Natural killer cell treated with Interleukin-12 subunit alpha and Interleukin-12 subunit beta and Interleukin-15 and Interleukin-18, amount 100 ng/mL, for 72 hours (primary cell): ENCODE measurements around the gene CCDC134. TPM values are rescaled to one million over a fixed set of nuclear protein-coding genes. Genes with fewer than 3 reads are reported as not detected.

Experiments used
- ATAC-seq, 2 donors: fragments of 150-1000 bp; cut with Tn5 transposase in 1 of 2; sonication (Bioruptor Pico), chemical (Tn5 transposase) in 1 of 2; 2 replicates each; pipeline ENCODE4 v1.10.0; 2021
- DNase-seq: peaks from one replicate; pipeline ENCODE4 v3.0.0; 2022; ENCODE audit warnings: low spot score
- H3K27ac Mint-ChIP-seq, 2 donors: 1 replicate in 1 of 2; 2 replicates in 1 of 2; pipeline ENCODE4 v1.8.0; 2022; ENCODE audit warnings: mixed read lengths in 2 of 2, mild to moderate bottlenecking in 1 of 2, moderate library complexity in 1 of 2
- H3K27me3 Mint-ChIP-seq, 2 donors: 1 replicate in 1 of 2; 2 replicates in 1 of 2; pipeline ENCODE4 v1.8.0; 2022; ENCODE audit warnings: mixed read lengths in 2 of 2
- H3K36me3 Mint-ChIP-seq: one replicate; pipeline ENCODE4 v1.8.0; 2022; ENCODE audit warnings: mixed read lengths
- H3K4me1 Mint-ChIP-seq, 2 donors: 1 replicate in 1 of 2; 2 replicates in 1 of 2; pipeline ENCODE4 v1.8.0; 2022; ENCODE audit warnings: low read depth in 2 of 2, mixed read lengths in 2 of 2, mild to moderate bottlenecking in 1 of 2
- H3K4me3 Mint-ChIP-seq: one replicate; pipeline ENCODE4 v1.8.0; 2022; ENCODE audit warnings: mixed read lengths
- H3K9me3 Mint-ChIP-seq: 2 replicates; pipeline ENCODE4 v1.8.0; 2022; ENCODE audit warnings: mixed read lengths
- total RNA-seq, 2 donors: library from RNA; stranded (reverse); gene quantifications; one replicate each; pipeline ENCODE4 v1.2.3, GENCODE V29; 2022

CCDC134 gene
- 10 to 100 TPM; 25.1 to 26.3 TPM for total RNA-seq

DNA sequence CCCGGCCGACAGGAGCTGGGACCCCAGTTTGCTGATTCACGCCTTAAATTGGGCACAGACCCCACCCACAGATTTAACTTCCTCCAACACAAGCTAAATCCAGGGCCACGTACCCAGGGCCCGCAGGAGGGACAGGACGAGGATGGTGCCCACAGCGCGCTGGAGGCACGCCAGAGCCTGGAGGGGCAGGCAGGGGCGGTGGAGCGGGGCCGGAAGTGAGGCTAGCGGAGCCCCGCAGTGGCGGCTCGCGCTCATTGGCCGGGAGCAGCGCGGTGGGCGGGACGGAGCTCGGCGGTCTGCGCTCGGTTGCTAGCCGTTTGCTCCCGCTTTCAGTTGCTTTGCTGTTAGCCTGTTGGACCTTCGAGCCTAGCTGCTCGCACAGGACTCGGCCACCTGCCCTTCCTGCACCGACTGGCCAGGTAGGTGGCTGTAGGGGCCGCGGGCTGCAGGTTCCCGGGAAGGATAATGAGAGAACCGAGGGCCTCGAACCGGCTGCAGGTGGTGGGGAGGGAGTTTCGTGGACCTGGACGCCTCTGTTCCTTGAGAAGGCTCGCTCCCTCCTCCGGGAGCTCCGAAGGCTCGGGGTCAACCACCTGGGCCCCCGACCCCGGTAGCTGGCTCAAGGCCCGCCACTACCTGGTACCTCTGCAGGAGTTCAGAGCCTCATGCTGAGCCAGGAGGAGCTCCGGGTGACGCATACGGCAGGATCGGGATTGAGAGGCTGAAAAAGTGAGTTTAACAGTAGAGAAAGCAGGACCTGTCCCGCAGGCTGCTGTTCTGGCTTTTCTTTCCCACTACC is at the start of gene CCDC134:
TSS of gene CCDC134 (plus strand) at position 332 of the 799 bp plus-strand sequence. CDS start 8,212 bp downstream, outside the sequence.
- peak within 1 kb of the TSS; percentile 84 for H3K4me3 Mint-ChIP-seq
- peak; percentile 98 to 99 for ATAC-seq
- DNase-seq = peak; percentile 96
- H3K36me3 Mint-ChIP-seq = no peaks in the 10 kb centered on the region
- peaks cover 34 to 39% of the 10 kb centered on the region in 2 donors for H3K4me1 Mint-ChIP-seq
- no peaks in the 10 kb centered on the region for H3K27me3 Mint-ChIP-seq
- H3K9me3 Mint-ChIP-seq = no peaks in the 10 kb centered on the region
- peak within 1 kb of the TSS; percentile 86 to 92 for H3K27ac Mint-ChIP-seq

DNA sequence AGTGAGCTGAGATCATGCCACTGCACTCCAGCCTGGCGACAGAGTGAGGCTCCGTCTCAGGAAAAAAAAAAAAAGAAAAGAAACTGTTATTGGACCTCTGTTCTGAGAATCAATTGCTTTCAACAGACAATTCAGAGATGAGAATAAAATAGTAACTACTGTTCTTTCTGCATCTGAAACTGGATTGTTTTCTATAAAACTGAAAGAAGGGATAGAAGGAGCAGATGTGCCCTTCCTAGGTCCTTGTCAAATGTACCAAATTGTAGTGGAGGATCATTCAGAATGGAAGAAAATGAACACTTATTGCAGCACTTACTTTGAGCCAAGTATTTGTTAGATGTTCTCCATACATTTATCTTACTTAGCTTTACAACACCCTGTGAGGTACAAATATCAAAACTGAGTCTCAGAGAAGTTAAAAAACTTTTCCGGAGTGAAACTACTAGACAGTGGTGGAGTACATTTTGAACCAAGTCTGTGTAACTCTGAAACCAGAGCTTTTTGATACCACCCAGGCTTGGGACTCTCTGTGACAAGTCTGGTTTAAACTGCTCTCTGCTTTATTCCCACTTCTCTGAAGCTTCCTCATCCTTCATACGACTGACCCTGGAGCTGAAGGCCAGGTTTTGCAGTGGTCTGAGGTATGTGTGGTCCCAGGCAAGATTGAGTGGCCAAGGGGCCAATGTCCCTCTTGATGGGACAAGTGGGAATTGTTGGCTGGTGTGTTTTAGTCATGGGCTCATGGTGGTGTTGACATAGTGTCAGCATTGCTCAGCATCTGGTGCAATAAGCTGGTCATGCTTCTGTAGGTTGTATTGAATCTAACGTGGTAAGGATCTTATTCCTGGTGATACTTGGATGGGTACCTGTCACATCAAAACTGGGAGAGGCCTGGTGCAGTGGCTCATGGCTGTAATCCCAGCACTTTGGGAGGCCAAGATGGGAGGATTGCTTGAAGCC is 48.2 kb upstream of the CCDC134 start:
- Mint-ChIP-seq H3K4me1 (peaks cover 11 to 15% of the 10 kb centered on the region in 2 donors), H3K27ac (no peak overlapping the region), H3K27me3 (peaks cover 7 to 9% of the 10 kb centered on the region in 2 donors), H3K36me3 (no peaks in the 10 kb centered on the region), H3K4me3 (no peak overlapping the region), H3K9me3 (no peaks in the 10 kb centered on the region)
- peak in 1 of 2 donors; percentile 67 for ATAC-seq
- no peak for DNase-seq

DNA sequence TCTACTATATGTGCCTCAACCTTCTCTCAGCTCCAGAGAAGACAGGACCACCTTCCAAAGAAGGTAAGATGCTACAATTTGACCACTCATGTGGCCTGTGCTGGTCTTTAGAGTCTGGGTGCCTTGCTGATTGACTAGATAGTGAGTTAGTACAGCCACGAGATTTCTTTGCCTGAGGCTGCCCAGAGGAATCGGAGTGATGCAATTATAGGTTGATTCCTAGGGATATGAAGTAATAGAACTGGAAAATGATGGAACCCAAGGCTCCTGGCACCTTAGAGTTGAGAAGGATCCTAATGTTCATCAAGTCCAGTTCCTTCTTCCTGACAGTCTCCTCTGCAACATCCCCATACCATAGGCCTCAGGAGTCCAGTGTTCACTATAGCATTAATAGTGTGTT is 46.5 kb upstream of the CCDC134 start:
- Mint-ChIP-seq H3K27ac (no peak overlapping the region), H3K4me3 (no peak overlapping the region)

DNA sequence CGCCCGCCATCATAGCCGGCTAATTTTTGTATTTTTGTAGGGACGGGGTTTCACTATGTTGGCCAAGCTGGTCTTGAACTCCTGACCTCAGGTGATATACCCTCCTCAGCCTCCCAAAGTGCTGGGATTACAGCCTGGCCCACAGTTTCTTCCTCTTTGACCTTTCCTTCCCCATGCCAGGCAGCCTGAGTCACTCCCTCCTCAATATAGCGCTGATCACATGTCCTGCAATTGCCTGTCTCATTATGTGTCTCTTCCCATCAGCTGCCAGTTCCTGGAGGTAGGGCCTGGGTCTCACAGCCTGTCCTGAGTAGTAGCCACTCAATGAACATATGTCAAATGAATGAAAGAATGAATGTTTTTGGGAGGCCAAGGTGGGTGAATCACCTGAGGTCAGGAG is 43.0 kb upstream of the CCDC134 start:
- no peak for DNase-seq
- ATAC-seq = no peak
- no peaks in the 10 kb centered on the region for H3K9me3 Mint-ChIP-seq
- no peak overlapping the region for H3K4me3 Mint-ChIP-seq
- H3K27me3 Mint-ChIP-seq = no peaks in the 10 kb centered on the region
- H3K27ac Mint-ChIP-seq = no peak overlapping the region
- H3K36me3 Mint-ChIP-seq = no peaks in the 10 kb centered on the region
- peaks cover 0 to 3% of the 10 kb centered on the region in 2 donors for H3K4me1 Mint-ChIP-seq

More for the DNA sequence above, 46.5 kb upstream of the CCDC134 start:
- H3K27me3 Mint-ChIP-seq = peaks cover 7 to 9% of the 10 kb centered on the region in 2 donors
- H3K4me1 Mint-ChIP-seq = peaks cover 14 to 15% of the 10 kb centered on the region in 2 donors
- ATAC-seq (no peak), DNase-seq (no peak)
- no peaks in the 10 kb centered on the region for H3K36me3 Mint-ChIP-seq
- H3K9me3 Mint-ChIP-seq = no peaks in the 10 kb centered on the region

DNA sequence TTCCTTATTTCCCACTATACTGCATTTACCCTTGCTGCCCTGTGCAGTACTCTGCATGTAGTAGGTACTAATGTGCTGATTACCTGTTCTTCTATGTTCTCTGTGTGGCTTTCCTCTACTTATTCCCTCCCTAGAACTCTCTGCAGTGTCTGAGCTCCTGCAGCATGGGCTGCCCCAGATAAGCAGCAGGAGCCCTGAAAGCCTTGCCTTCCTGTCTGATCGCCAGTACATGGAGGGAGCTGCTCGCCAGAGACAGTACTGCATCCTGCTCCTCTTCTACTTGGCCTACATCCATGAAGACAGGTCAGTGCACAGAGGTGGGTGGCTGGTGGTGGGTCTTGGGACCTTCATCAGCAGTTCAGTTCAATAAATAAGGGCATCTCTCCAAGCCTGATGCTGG is 42.2 kb upstream of the CCDC134 start:
- Mint-ChIP-seq H3K27me3 (no peaks in the 10 kb centered on the region), H3K36me3 (no peaks in the 10 kb centered on the region), H3K27ac (no peak overlapping the region), H3K4me3 (no peak overlapping the region), H3K9me3 (no peaks in the 10 kb centered on the region), H3K4me1 (peaks cover 0 to 3% of the 10 kb centered on the region in 2 donors)
- DNase-seq = no peak
- no peak for ATAC-seq

DNA sequence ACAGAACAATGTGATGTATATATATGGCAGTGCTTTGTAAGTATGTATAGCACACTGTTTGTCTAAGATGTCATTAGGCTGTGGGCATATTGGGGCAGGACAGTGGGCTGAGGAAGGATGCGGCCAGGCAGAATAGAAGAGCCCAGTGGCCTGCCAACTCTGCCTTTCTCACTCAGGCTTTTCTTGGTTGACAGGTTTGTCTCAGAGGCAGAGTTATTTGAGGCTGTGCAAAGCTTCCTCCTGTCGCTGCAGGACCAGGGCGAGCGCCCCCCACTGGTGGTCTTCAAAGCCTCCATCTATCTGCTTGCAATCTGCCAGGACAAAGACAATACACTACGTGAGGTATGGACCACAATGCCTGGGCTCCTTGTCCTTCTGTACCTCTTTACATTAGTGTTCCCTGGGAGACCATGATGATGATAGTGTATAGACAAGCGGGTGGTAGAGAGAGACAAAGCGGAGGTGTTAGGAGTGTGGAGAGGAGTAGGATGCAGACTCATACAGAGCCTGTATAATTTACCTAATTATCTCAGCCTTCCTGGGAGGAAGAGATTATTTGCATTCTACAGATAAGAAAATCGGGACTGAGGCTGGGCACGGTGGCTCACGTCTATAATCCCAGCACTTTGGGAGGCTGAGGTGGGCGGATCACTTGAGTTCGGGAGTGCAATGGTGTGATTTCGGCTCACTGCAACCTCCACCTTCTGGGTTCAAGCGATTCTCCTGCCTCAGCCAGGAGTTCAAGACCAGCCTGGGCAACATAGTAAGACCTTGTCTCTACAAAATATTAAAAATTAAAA is 37.3 kb upstream of the CCDC134 start:
- ATAC-seq = peak in 1 of 2 donors; percentile 36
- H3K4me3 Mint-ChIP-seq = no peak overlapping the region
- peaks cover 0 to 1% of the 10 kb centered on the region in 2 donors for H3K4me1 Mint-ChIP-seq
- H3K27ac Mint-ChIP-seq = no peak overlapping the region
- H3K36me3 Mint-ChIP-seq = no peaks in the 10 kb centered on the region
- H3K27me3 Mint-ChIP-seq = no peaks in the 10 kb centered on the region
- DNase-seq = no peak
- H3K9me3 Mint-ChIP-seq = no peaks in the 10 kb centered on the region

DNA sequence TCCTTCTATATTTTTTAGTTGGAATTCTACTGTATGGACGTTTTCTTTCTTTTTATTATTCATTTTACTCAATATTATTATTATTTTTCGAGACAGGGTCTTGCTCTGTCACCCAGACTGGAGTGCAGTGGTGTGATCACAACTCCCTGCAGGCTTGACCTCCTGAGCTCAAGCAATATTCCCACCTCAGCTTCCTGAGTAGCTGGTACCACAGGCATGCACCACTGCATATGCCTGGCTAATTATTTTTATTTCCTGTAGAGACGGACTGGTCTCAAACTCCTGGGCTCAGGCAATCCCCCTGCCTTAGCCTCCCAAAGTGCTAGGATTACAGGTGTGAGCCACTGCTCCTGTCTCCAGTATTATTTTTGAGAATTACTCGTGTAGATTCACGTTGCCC is 34.0 kb upstream of the CCDC134 start:
- Mint-ChIP-seq H3K27ac (no peak overlapping the region), H3K4me3 (no peak overlapping the region), H3K36me3 (no peaks in the 10 kb centered on the region), H3K27me3 (peaks cover 0 to 5% of the 10 kb centered on the region in 2 donors), H3K9me3 (no peaks in the 10 kb centered on the region), H3K4me1 (peaks cover 5 to 6% of the 10 kb centered on the region in 2 donors)
- DNase-seq (no peak), ATAC-seq (no peak)

DNA sequence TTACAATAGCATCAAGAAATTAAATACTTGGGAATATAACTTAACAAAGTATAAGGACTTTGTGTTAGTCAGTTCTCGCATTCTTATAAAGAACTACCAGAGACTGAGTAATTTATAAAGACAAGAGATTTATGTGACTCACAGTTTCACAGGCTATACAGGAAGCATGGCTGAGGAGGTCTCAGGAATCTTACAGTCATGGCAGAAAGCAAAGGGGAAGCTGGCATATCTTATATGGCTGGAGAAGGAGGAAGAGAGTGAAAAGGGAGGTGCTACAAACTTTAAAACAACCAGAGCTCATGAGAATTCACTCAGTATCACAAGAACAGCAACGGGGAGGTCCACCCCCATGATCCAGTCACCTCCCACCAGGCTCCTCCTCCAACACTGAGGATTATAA is 32.0 kb upstream of the CCDC134 start:
- peak in 1 of 2 donors; percentile 51 for ATAC-seq
- H3K4me1 Mint-ChIP-seq = peaks cover 9% of the 10 kb centered on the region in 2 donors
- no peaks in the 10 kb centered on the region for H3K9me3 Mint-ChIP-seq

DNA sequence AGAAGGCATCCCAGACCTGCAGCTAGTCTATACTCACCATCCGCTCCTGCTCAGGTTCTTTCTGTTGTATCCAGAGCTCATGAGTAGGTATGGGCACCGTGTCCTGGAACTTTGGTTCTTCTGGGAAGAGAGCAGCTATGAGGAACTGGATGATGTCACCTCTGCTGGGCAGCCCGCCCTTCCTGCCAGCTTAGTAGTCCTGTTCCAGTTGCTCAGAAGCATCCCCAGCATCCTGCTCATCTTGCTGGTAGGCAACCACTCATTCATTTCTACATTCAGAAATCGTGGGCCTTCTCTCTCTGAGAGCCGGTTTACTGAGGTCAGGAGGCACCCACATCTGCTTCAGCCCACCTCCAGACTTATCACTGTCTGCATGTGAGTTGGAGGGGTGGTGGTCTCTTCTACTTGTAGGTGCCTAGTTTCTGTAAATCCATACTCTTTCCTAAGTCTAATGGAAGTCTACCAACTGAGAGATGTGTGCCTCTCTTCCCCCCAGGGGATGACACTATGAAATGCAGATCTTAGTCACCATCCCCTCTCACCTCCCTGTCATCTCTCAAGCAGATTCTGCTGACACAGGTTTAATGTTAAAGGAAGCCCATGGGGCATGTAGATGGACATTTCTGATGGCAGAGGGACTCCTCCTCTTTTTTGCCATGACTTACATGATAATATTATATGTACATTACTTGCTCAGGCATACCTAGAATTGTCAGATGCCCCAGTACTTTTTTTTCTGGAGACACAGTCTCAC is 29.6 kb upstream of the CCDC134 start:
- Mint-ChIP-seq H3K27ac (no peak overlapping the region), H3K27me3 (peaks cover 0 to 5% of the 10 kb centered on the region in 2 donors), H3K36me3 (no peaks in the 10 kb centered on the region), H3K4me3 (no peak overlapping the region), H3K4me1 (peaks cover 9% of the 10 kb centered on the region in 2 donors), H3K9me3 (no peaks in the 10 kb centered on the region)
- DNase-seq (no peak), ATAC-seq (peak in 1 of 2 donors; percentile 53)

More for the DNA sequence above, 32.0 kb upstream of the CCDC134 start:
- Mint-ChIP-seq H3K4me3 (no peak overlapping the region), H3K36me3 (no peaks in the 10 kb centered on the region), H3K27ac (no peak overlapping the region), H3K27me3 (peaks cover 0 to 5% of the 10 kb centered on the region in 2 donors)
- DNase-seq = no peak

DNA sequence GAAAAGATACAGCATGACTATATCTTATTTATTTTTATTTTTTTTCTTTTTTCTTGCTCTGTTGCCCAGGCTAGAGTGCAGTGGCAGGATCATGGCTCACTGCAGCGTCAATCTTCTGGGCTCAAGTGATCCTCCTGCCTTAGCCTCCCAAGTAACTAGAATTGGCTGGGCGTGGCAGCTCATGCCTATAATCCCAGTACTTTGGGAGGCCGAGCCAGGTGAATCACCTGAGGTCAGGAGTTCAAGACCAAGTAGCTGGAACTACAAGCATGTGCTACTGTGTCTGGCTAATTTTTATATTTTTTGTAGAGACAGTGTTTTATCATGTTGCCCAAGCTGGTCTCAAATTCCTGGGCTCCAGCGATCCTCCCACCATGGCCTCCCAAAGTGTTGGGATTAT is 28.3 kb upstream of the CCDC134 start:
- no peak overlapping the region for H3K4me3 Mint-ChIP-seq
- ATAC-seq (no peak), DNase-seq (no peak)
- H3K4me1 Mint-ChIP-seq = peaks cover 9% of the 10 kb centered on the region in 2 donors
- H3K27me3 Mint-ChIP-seq = peaks cover 0 to 5% of the 10 kb centered on the region in 2 donors
- H3K27ac Mint-ChIP-seq = no peak overlapping the region
- H3K36me3 Mint-ChIP-seq = no peaks in the 10 kb centered on the region
- no peaks in the 10 kb centered on the region for H3K9me3 Mint-ChIP-seq

DNA sequence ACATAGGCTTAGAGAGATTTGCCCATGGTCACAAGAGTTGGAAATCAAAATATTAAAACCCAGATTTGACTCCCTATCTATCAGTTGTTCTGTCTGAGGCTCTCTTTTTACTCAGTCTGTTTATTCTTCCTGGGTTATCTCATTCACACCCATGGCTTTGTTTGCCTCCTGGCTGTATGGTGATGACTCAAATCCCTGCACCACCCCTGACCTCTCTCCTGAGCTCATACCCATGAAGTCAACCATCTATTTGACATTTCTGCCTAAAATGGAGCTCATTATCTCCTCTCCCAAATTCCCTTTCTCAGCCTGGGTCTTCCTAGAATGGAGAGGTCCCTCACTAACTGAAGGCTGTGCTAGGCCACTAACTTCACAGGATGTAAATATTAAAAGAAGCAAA is 27.8 kb upstream of the CCDC134 start:
- no peaks in the 10 kb centered on the region for H3K9me3 Mint-ChIP-seq
- no peak overlapping the region for H3K4me3 Mint-ChIP-seq
- peak in 1 of 2 donors; percentile 43 for ATAC-seq

DNA sequence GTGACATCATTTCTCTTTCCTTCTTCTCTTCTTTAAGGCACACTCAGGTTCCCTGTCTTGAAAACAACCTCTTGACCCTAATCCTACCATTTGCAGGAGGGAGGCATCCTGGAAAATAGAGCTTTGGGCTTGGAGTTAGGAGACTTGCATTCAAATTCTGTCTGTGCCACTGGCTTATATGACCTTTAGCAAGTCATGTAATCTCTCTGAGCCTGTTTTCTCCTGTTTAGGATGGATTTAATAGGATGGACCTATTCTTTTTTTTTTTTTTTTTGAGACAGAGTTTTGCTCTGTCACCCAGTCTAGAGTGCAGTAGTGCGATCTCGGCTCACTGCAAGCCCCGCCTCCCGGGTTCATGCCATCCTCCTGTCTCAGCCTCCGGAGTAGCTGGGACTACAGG is 25.1 kb upstream of the CCDC134 start:
- H3K27ac Mint-ChIP-seq = no peak overlapping the region
- peaks cover 12 to 23% of the 10 kb centered on the region in 2 donors for H3K4me1 Mint-ChIP-seq
- no peak for DNase-seq
- no peak overlapping the region for H3K4me3 Mint-ChIP-seq
- no peaks in the 10 kb centered on the region for H3K36me3 Mint-ChIP-seq
- H3K9me3 Mint-ChIP-seq = no peaks in the 10 kb centered on the region
- ATAC-seq = no peak
- H3K27me3 Mint-ChIP-seq = no peaks in the 10 kb centered on the region

More for the DNA sequence above, 27.8 kb upstream of the CCDC134 start:
- no peaks in the 10 kb centered on the region for H3K36me3 Mint-ChIP-seq
- H3K27ac Mint-ChIP-seq = peak overlapping the region in 1 of 2 donors; percentile 44
- DNase-seq = no peak
- H3K4me1 Mint-ChIP-seq = peaks cover 9 to 13% of the 10 kb centered on the region in 2 donors
- H3K27me3 Mint-ChIP-seq = peaks cover 0 to 5% of the 10 kb centered on the region in 2 donors
